ENCODE data around the gene SLC6A4.

DNA sequence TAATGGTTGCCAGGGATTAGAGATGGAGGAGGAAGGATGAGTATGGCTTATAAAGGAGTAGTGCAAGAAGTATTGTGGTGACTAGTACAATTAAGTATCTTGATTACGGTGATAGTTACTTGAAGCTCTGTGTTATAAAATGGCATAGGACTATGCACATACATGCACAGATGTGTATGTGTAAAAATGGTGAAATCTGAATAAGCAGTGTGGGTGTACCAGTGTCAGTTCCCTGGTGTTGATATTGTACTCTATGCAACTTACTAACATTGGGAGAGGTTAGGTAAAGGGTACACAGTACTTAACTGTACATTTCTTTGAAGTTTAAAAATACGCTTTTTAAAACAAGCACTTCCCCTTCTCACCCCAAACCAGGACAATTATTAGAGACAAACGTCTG, 70.3 kb downstream of the SLC6A4 start:
- TF ChIP-seq POLR2AphosphoS5 (IDR thresholded peaks at IDR 0.05; ENCODE audit: low read depth, low read length) (no peak), POLR2A (IDR thresholded peaks at IDR 0.05; ENCODE audit: borderline replicate concordance, extremely low read depth, insufficient read depth, insufficient read length) (no peak), EGR1 (IDR thresholded peaks at IDR 0.05; ENCODE audit: low read depth) (no peak), SRF (IDR thresholded peaks at IDR 0.05; ENCODE audit: low read depth) (no peak), SIN3A (IDR thresholded peaks at IDR 0.05; ENCODE audit: low read depth) (no peak), EZH2 (IDR thresholded peaks at IDR 0.05) (no peak), ELF1 (IDR thresholded peaks at IDR 0.05; ENCODE audit: borderline replicate concordance, low read depth) (no peak), SP1 (IDR thresholded peaks at IDR 0.05; ENCODE audit: low read depth) (no peak), ZFX (IDR thresholded peaks at IDR 0.05) (no peak)
- TF ChIP-seq, protein P1, sequence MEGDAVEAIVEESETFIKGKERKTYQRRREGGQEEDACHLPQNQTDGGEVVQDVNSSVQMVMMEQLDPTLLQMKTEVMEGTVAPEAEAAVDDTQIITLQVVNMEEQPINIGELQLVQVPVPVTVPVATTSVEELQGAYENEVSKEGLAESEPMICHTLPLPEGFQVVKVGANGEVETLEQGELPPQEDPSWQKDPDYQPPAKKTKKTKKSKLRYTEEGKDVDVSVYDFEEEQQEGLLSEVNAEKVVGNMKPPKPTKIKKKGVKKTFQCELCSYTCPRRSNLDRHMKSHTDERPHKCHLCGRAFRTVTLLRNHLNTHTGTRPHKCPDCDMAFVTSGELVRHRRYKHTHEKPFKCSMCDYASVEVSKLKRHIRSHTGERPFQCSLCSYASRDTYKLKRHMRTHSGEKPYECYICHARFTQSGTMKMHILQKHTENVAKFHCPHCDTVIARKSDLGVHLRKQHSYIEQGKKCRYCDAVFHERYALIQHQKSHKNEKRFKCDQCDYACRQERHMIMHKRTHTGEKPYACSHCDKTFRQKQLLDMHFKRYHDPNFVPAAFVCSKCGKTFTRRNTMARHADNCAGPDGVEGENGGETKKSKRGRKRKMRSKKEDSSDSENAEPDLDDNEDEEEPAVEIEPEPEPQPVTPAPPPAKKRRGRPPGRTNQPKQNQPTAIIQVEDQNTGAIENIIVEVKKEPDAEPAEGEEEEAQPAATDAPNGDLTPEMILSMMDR (IDR thresholded peaks at IDR 0.05 in 2 of 3, conservative IDR thresholded peaks at IDR 0.05 in 1 of 3; ENCODE audit: borderline replicate concordance in 1 of 3, insufficient read depth in 1 of 3, low read depth in 2 of 3, low read length in 2 of 3), result no peak
- TF ChIP-seq, protein P2, sequence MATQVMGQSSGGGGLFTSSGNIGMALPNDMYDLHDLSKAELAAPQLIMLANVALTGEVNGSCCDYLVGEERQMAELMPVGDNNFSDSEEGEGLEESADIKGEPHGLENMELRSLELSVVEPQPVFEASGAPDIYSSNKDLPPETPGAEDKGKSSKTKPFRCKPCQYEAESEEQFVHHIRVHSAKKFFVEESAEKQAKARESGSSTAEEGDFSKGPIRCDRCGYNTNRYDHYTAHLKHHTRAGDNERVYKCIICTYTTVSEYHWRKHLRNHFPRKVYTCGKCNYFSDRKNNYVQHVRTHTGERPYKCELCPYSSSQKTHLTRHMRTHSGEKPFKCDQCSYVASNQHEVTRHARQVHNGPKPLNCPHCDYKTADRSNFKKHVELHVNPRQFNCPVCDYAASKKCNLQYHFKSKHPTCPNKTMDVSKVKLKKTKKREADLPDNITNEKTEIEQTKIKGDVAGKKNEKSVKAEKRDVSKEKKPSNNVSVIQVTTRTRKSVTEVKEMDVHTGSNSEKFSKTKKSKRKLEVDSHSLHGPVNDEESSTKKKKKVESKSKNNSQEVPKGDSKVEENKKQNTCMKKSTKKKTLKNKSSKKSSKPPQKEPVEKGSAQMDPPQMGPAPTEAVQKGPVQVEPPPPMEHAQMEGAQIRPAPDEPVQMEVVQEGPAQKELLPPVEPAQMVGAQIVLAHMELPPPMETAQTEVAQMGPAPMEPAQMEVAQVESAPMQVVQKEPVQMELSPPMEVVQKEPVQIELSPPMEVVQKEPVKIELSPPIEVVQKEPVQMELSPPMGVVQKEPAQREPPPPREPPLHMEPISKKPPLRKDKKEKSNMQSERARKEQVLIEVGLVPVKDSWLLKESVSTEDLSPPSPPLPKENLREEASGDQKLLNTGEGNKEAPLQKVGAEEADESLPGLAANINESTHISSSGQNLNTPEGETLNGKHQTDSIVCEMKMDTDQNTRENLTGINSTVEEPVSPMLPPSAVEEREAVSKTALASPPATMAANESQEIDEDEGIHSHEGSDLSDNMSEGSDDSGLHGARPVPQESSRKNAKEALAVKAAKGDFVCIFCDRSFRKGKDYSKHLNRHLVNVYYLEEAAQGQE (IDR thresholded peaks at IDR 0.05; ENCODE audit: low read depth), result no peak
- TF ChIP-seq, protein P3, sequence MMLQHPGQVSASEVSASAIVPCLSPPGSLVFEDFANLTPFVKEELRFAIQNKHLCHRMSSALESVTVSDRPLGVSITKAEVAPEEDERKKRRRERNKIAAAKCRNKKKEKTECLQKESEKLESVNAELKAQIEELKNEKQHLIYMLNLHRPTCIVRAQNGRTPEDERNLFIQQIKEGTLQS (IDR thresholded peaks at IDR 0.05), result no peak
- TF ChIP-seq, protein P4, sequence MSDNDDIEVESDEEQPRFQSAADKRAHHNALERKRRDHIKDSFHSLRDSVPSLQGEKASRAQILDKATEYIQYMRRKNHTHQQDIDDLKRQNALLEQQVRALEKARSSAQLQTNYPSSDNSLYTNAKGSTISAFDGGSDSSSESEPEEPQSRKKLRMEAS (IDR thresholded peaks at IDR 0.05), result no peak
